GM18868 (cell line): Measurements from ENCODE around the gene RPL5.
A peak's percentile ranks its signal among the peaks of the same experiment; 100 is the strongest.

ENCODE experiments used
- ATAC-seq: cut with Tn5 transposase; IDR thresholded peaks from one replicate; pipeline ENCODE4 v1.9.1; 2021; ENCODE audit warnings: mild to moderate bottlenecking, moderate library complexity; ENCODE audit not compliant: unreplicated experiment

The RPL5 gene

DNA sequence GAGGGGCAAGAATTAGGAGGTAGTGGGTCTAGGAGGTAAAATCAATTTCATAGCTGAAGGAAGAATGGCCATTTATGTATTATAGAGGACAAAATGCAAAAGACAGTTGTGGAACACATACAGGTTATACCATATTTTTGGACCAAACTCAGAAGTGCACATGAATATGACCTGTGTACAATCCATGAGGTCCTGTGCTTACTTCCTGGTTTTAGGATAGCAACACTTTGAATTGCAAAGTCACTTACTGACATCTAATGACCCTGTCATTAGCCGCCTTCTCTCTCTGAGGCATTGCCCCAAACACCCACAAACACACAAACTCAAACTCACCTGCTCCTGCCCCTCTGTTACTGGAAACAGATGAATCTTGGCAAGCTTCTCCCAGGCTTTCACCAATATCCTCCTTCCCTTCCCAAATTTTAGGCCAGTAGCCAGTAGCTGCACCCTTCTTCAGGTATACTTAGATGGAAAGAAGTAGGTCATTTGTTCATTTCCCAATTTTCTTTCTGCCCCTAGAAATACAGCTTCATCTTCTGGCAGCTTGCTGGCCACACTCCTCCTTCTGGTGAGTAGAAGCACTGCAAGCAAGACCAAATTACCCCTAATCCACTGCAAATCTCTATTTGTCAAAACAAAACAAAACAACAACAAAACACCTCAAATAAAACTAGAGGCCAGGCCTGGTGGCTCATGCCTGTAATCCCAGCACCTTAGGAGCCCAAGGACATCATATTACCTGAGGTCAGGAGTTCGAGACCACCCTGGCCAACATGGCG lies 13.7 kb upstream of the RPL5 start:
- peak; percentile 70 for ATAC-seq

DNA sequence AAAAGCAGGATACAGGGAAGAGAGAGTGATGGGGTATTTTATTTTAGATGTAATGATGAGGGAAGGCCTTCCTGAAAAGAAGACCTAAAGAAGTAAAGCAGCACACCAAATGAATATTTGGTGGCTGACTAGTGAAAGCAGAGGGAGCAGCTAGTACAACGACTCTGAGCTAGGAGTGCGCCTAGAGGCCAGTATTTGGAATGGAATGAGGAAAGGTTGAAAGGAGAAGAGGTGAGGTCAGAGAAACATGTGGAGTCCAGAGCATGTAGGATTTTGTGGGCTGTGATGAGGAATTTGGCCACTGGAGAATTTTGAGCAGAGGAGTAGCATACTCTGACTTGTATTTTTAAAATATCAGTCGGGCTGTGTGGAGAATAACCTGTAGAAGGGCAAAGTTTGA lies 11.8 kb upstream of the RPL5 start:
- no peak for ATAC-seq

GRCh38 chr1:92820551-92820950 lies 11.3 kb upstream of the RPL5 start:
- ATAC-seq: no peak

DNA sequence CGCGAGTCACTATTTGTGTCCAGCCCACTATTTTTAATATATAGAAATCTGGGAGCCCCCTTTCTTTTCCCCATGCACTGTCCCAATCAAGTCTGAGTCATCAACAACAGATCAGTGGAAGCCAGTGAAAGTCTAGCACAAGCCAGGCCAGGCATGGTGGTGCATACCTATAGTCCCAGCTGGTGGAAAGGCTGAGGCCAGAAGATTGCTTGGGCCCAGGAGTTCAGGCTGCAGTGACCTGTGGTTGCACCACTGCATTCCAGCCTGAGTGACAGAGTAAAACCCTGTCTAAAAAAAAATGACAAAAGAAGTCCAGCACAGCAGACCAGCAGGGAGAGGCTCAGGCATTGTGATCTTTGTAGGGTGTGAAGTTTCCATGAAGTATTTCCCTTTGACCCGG lies 9.0 kb upstream of the RPL5 start:
- no peak for ATAC-seq

- ATAC-seq: no peak
Observed at GRCh38 chr1:92826792-92827191, 5.0 kb upstream of the RPL5 start.

DNA sequence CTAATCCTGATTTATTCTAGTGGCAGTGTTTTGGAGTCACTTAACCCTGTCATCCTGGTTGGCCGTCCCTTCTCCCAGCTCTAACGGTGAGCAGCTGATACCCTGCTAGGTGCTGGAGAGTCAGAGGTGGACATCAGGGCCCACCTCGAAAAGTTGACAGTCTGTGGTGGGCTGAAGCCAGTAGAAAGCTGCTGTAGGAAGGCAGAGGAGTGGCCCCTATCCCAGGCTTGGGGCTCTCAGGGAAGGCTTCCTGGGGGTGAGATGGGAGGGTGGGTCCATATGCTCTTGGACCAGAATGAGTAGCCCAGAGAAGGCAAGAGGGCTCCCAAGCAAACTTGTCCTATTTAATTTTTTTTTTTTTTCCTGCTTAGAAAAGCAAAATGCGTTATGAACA lies 475 bp upstream of the RPL5 start:
- ATAC-seq: peak; percentile 3

DNA sequence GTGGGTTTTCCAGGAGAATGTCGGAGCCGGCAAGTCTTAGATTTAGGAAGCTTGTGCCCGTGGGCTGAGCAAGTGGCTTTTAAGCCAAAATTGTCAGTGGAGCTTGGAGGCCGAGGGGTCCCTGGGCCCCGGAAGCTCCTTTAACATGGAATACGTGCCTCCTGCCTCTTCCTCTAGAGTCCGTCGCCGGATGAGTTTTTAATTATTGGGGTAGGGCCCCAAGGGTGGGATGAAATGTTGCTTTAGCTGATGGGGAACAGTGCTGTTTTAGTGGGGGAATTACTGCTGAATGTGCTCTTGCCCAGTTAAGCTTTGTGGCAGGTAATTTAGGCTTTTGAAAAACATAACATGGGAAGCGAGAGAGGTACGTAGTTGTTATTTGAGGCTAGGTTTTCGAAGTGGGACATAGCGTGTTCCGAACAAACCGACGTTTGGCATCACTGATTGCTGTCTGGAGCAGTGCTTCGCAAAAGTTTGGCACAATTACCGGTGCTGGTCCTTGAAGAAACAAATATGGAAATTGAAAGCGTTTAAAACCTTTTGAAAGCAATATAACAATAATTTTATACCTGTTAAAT lies 786 bp downstream of the RPL5 start:
- no peak for ATAC-seq

GRCh38 chr1:92833840-92834239 lies 2.0 kb downstream of the RPL5 start:
- ATAC-seq: no peak

- no peak for ATAC-seq
Observed at GRCh38 chr1:92834617-92835016, 2.8 kb downstream of the RPL5 start.

DNA sequence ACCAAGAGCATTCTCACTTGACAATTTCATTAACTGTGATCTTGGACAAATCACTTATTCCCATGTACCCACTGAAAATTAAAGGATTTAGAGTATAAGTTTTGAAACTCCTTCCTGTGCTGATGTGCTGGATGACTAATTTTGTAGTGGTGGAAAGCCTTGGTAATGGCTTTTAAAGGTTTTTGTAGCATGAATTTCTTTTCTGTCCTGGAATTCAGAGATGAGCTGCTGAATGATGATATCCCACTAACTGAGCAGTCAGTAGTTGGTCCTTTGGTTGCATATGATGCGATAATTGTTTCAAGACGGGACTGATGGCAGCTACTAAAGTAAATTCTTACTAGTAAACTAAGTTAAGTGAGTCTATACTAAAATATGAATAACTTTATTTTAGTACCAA lies 5.2 kb downstream of the RPL5 start:
- ATAC-seq: no peak

- no peak for ATAC-seq
Observed at GRCh38 chr1:92838519-92838918, 6.7 kb downstream of the RPL5 start.

DNA sequence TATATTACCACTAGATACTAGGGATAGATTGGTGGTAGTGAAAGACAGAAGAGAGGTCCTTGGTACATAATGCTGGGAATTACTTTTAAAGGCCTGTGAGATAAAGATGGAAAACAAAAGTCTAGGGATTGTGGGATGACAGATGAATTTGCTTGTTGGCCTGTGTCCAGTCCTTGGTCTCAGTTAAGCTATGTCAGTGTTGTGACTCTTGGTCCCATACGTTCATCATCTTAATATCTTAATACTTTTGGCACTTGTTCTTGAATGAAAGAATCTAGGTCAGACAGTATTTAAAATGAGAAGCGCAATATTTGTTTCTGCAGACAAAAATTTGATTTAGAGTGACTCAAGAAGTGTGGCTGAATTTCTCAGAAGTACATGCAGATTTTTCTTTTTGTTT lies 7.6 kb downstream of the RPL5 start:
- no peak for ATAC-seq

GRCh38 chr1:92840600-92840999 lies 8.8 kb downstream of the RPL5 start:
- no peak for ATAC-seq

- ATAC-seq: no peak
Observed at GRCh38 chr1:92842082-92843045, 10.5 kb downstream of the RPL5 start.

DNA sequence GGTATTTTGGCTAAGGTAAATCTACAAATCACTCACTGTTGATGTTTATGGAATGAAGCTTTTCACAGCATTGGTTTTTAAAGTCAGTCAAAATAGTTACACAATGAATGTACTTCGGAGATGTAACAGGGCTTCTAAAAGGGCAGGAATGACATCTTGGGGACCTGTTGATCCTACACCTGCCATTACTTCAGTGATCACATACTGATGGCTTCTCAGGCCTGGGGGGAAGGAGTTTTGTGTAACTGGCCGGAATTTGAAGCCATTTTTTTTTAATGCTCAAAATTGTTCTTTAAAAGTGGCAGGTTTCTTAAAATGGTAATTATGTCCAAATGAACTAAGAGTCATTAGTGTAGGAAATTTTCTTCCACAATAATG lies 11.2 kb downstream of the RPL5 start:
- ATAC-seq: no peak

GRCh38 chr1:92843429-92844352 lies 11.9 kb downstream of the RPL5 start:
- no peak for ATAC-seq

DNA sequence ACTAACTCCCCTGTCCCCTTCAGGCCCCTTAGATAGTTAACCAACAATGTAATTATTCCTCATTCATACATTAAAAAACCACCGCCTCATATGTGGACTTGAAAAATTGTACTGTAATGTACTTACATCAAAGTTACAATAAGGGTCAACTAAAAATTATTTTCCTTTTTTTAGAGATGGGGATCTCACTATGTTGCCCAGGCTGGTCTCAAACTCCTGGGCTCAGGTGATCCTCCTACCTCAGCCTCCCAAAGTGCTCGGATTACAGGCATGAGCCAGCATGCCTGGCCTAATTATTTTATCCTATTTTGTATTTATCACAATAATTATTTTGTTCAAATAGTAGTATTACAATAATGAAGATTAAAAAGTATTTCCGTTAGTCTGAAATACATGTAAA lies 12.6 kb downstream of the RPL5 start:
- ATAC-seq: no peak

- no peak for ATAC-seq
Observed at GRCh38 chr1:92845908-92846307, 14.1 kb downstream of the RPL5 start.

- ATAC-seq: no peak
Observed at GRCh38 chr1:92848201-92848600, 16.4 kb downstream of the RPL5 start.

DNA sequence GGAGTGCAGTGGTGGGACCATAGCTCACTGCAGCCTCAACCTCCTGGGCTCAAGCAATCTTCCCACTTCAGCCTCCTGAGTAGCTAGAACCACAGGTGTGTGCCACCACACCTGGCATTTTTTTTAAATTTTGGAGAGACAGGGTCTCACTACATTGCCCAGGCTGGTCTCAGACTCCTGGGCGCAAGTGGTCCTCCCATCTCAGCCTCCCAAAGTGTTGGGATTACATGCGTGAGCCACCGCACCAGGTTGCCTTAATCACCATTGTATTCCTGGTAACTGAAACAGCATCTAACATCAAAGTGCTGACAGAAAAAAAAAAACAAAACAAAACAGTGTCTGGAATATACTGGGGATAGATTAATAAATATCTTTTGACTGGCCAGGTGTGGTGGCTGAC lies 18.2 kb downstream of the RPL5 start:
- no peak for ATAC-seq

DNA sequence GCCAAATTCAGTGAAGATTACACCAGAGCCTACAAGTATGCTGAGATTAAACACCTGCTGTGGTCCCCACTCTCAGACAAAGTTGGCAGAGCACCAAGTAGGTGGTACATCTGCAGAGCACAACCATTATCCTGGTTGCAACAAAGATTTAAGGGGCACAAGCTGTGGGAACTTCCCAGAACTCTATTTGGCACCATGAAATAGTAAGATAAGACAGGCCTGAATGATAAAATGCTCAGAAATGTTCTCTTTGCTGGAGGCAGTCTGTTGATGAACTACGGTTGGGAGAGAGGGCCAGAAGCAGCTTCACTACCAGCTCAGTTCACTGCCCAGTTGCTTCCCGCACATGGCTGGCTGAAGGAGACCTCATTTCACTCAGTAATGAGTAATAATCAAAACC lies 19.9 kb downstream of the RPL5 start:
- no peak for ATAC-seq
